Dedifferentiated amniotic fluid mesenchymal stem cell (primary cell): ENCODE data around the gene BRIX1.
"Not testable (repeated sequence)": the region's sequence is repeated elsewhere in the genome, so short reads cannot be mapped to it uniquely, and the experiment has no call there.

Source experiments
- DNase-seq: peaks from one replicate; pipeline ENCODE4 v3.0.0-alpha.2; 2016; ENCODE audit errors: extremely low spot score

BRIX1 gene

GRCh38 chr5:34915856-34916192 is 313 bp downstream of the BRIX1 start:
- no peak for DNase-seq

GRCh38 chr5:34916518-34916917 is 1.0 kb downstream of the BRIX1 start:
- DNase-seq, result no peak

- no peak for DNase-seq
These were observed 2.5 kb downstream of the BRIX1 start for GRCh38 chr5:34918025-34918424.

GRCh38 chr5:34919077-34919476 is 3.6 kb downstream of the BRIX1 start:
- DNase-seq, result no peak

GRCh38 chr5:34923256-34923655 is 7.7 kb downstream of the BRIX1 start:
- DNase-seq, result not testable (repeated sequence)

- peak; percentile 65 for DNase-seq
These were observed 8.4 kb downstream of the BRIX1 start for GRCh38 chr5:34923694-34924461.

GRCh38 chr5:34924462-34924765 is 8.9 kb downstream of the BRIX1 start:
- DNase-seq, result no peak

- DNase-seq, result no peak
These were observed 10.9 kb downstream of the BRIX1 start for GRCh38 chr5:34926318-34926888.

- DNase-seq, result no peak
These were observed 12.3 kb downstream of the BRIX1 start for GRCh38 chr5:34927785-34928184.

- no peak for DNase-seq
These were observed 12.8 kb downstream of the BRIX1 start for GRCh38 chr5:34928267-34928666.

- peak; percentile 98 for DNase-seq
These were observed 13.7 kb downstream of the BRIX1 start, which contains the start of gene DNAJC21 for GRCh38 chr5:34929134-34929719. DNAJC21 (plus strand) TSS chr5:34929559; CDS start chr5:34929820, 261 bp downstream.

- DNase-seq, result peak; percentile 37
These were observed 14.4 kb downstream of the BRIX1 start for GRCh38 chr5:34929720-34930461.

GRCh38 chr5:34930462-34930844 is 14.9 kb downstream of the BRIX1 start:
- no peak for DNase-seq

- no peak for DNase-seq
These were observed 15.4 kb downstream of the BRIX1 start for GRCh38 chr5:34930870-34931269.

- no peak for DNase-seq
These were observed 17.4 kb downstream of the BRIX1 start for GRCh38 chr5:34932947-34933346.

GRCh38 chr5:34941936-34942335 is 26.4 kb downstream of the BRIX1 start:
- DNase-seq, result no peak

GRCh38 chr5:34944044-34944443 is 28.5 kb downstream of the BRIX1 start:
- no peak for DNase-seq

- DNase-seq, result no peak
These were observed 29.0 kb downstream of the BRIX1 start for GRCh38 chr5:34944460-34945047.

- no peak for DNase-seq
These were observed 41.8 kb downstream of the BRIX1 start for GRCh38 chr5:34957321-34957720.

GRCh38 chr5:34957857-34958690 is 42.6 kb downstream of the BRIX1 start:
- DNase-seq, result no peak

GRCh38 chr5:34959323-34959722 is 43.8 kb downstream of the BRIX1 start:
- no peak for DNase-seq
